ENCODE data around the gene PELI2. TPM values are rescaled to one million over a fixed set of nuclear protein-coding genes. Genes with fewer than 3 reads are reported as not detected.

Gene PELI2
- total RNA-seq, 1 donor from 2014 or later = 41.0 TPM

- DNase-seq = no peak
These were observed 182.3 kb downstream of the PELI2 start for GRCh38 chr14:56300495-56300894.

GRCh38 chr14:56304456-56304855, 186.2 kb downstream of the PELI2 start:
- DNase-seq = no peak

GRCh38 chr14:56309198-56309597, 191.0 kb downstream of the PELI2 start:
- no peak for DNase-seq

- peak; percentile 8 for DNase-seq
These were observed 192.4 kb downstream of the PELI2 start for GRCh38 chr14:56310643-56311042.

- no peak for DNase-seq
These were observed 195.6 kb downstream of the PELI2 start for GRCh38 chr14:56313789-56314188.

- DNase-seq = no peak
These were observed 200.3 kb downstream of the PELI2 start for GRCh38 chr14:56318393-56319115.

GRCh38 chr14:56321861-56322260, 203.7 kb downstream of the PELI2 start:
- no peak for DNase-seq

- no peak for DNase-seq
These were observed 204.3 kb downstream of the PELI2 start for GRCh38 chr14:56322531-56322930.

- DNase-seq = no peak
These were observed 206.2 kb downstream of the PELI2 start for GRCh38 chr14:56324454-56324853.

- no peak for DNase-seq
These were observed 206.9 kb downstream of the PELI2 start for GRCh38 chr14:56324856-56325699.

- no peak for DNase-seq
These were observed 209.8 kb downstream of the PELI2 start for GRCh38 chr14:56328021-56328420.

GRCh38 chr14:56331592-56332216, 213.5 kb downstream of the PELI2 start:
- no peak for DNase-seq

GRCh38 chr14:56333359-56334292, 215.4 kb downstream of the PELI2 start:
- no peak for DNase-seq

GRCh38 chr14:56334458-56334857, 216.2 kb downstream of the PELI2 start:
- DNase-seq = no peak

GRCh38 chr14:56338674-56339073, 220.5 kb downstream of the PELI2 start:
- no peak for DNase-seq

- DNase-seq = peak; percentile 56
These were observed 221.9 kb downstream of the PELI2 start for GRCh38 chr14:56339855-56340701.

- no peak for DNase-seq
These were observed 222.7 kb downstream of the PELI2 start for GRCh38 chr14:56340932-56341331.

- no peak for DNase-seq
These were observed 223.7 kb downstream of the PELI2 start for GRCh38 chr14:56341766-56342493.

GRCh38 chr14:56342494-56342942, 224.3 kb downstream of the PELI2 start:
- DNase-seq = no peak

GRCh38 chr14:56349960-56350359, 231.7 kb downstream of the PELI2 start:
- DNase-seq = no peak

Measured in occipital lobe (tissue), 2 donors.